Measurements from ENCODE around the gene SNTG2.

Gene SNTG2

GRCh38 chr2:1400943-1401735, 450.5 kb downstream of the SNTG2 start:
- DNase-seq (ENCODE audit: low read depth) = no peak
- TF ChIP-seq CTCF (conservative IDR thresholded peaks at IDR 0.05; ENCODE audit: low read depth, low read length) = no peak

GRCh38 chr2:1402064-1402463, 451.4 kb downstream of the SNTG2 start:
- TF ChIP-seq CTCF (conservative IDR thresholded peaks at IDR 0.05; ENCODE audit: low read depth, low read length) = no peak
- no peak overlapping the region for H3K4me3 ChIP-seq (ENCODE audit: low read length)
- DNase-seq (ENCODE audit: low read depth) = no peak

More at GRCh38 chr2:1400943-1401735, 450.5 kb downstream of the SNTG2 start:
- no peak overlapping the region for H3K4me3 ChIP-seq (ENCODE audit: low read length)

- no peak for DNase-seq (ENCODE audit: low read depth)
- H3K4me3 ChIP-seq (ENCODE audit: low read length) = no peak overlapping the region
- TF ChIP-seq CTCF (conservative IDR thresholded peaks at IDR 0.05; ENCODE audit: low read depth, low read length) = no peak
These were observed 452.9 kb downstream of the SNTG2 start for GRCh38 chr2:1403565-1403964.

GRCh38 chr2:1405124-1405523, 454.5 kb downstream of the SNTG2 start:
- no peak for DNase-seq (ENCODE audit: low read depth)
- H3K4me3 ChIP-seq (ENCODE audit: low read length) = no peak overlapping the region
- no peak for TF ChIP-seq CTCF (conservative IDR thresholded peaks at IDR 0.05; ENCODE audit: low read depth, low read length)

- no peak for TF ChIP-seq CTCF (conservative IDR thresholded peaks at IDR 0.05; ENCODE audit: low read depth, low read length)
- no peak overlapping the region for H3K4me3 ChIP-seq (ENCODE audit: low read length)
- DNase-seq (ENCODE audit: low read depth) = no peak
These were observed 455.3 kb downstream of the SNTG2 start for GRCh38 chr2:1405967-1406366.

GRCh38 chr2:1406434-1406833, 455.8 kb downstream of the SNTG2 start:
- H3K4me3 ChIP-seq (ENCODE audit: low read length) = no peak overlapping the region
- DNase-seq (ENCODE audit: low read depth) = no peak
- TF ChIP-seq CTCF (conservative IDR thresholded peaks at IDR 0.05; ENCODE audit: low read depth, low read length) = no peak

Data from retinal pigment epithelial cell (primary cell).